ENCODE results near the gene GPC6.

DNA sequence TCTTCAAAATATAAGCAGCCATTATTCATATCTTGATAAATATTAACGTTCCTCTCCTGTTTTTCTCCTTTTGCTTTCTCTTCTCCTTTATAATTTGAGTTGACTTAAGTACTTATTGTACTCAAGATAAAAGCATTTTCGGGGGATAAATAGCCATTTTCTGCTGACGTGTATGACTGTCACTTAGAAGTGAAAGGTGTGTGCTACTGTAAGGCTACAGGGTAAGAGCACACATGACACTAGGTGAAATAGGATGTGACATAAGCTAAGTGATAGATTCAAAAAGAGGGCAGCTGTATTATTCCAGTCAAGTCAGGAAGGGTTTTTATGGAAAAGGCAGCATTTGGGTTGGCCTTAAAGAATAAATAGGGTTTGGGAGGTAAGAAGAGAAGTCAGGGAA lies 128.5 kb downstream of the GPC6 start:
- no peak for TF ChIP-seq EZH2 (IDR thresholded peaks at IDR 0.05; ENCODE audit: borderline replicate concordance, insufficient read depth, low read depth, low read length, poor library complexity, severe bottlenecking)
- TF ChIP-seq, protein P1, sequence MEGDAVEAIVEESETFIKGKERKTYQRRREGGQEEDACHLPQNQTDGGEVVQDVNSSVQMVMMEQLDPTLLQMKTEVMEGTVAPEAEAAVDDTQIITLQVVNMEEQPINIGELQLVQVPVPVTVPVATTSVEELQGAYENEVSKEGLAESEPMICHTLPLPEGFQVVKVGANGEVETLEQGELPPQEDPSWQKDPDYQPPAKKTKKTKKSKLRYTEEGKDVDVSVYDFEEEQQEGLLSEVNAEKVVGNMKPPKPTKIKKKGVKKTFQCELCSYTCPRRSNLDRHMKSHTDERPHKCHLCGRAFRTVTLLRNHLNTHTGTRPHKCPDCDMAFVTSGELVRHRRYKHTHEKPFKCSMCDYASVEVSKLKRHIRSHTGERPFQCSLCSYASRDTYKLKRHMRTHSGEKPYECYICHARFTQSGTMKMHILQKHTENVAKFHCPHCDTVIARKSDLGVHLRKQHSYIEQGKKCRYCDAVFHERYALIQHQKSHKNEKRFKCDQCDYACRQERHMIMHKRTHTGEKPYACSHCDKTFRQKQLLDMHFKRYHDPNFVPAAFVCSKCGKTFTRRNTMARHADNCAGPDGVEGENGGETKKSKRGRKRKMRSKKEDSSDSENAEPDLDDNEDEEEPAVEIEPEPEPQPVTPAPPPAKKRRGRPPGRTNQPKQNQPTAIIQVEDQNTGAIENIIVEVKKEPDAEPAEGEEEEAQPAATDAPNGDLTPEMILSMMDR (IDR thresholded peaks at IDR 0.05), result no peak

Measured in B cell (primary cell).